Measurements from ENCODE around the gene LAMA2. TPM values are rescaled to one million over a fixed set of nuclear protein-coding genes. Genes with fewer than 3 reads are reported as not detected.

Gene LAMA2
- total RNA-seq, 1 experiment from 2014 or later, result 112 TPM

GRCh38 chr6:129179283-129179682, 296.3 kb downstream of the LAMA2 start:
- no peak for DNase-seq (ENCODE audit: low read depth)

GRCh38 chr6:129181001-129181400, 298.1 kb downstream of the LAMA2 start:
- peak; percentile 73 for DNase-seq (ENCODE audit: low read depth)

GRCh38 chr6:129183187-129183591, 300.3 kb downstream of the LAMA2 start:
- DNase-seq (ENCODE audit: low read depth), result no peak

- DNase-seq (ENCODE audit: low read depth), result peak; percentile 29
Measured at GRCh38 chr6:129183681-129184301, 300.9 kb downstream of the LAMA2 start.

GRCh38 chr6:129184324-129184723, 301.4 kb downstream of the LAMA2 start:
- DNase-seq (ENCODE audit: low read depth), result no peak

GRCh38 chr6:129184808-129185366, 301.9 kb downstream of the LAMA2 start:
- peak; percentile 54 for DNase-seq (ENCODE audit: low read depth)

GRCh38 chr6:129186988-129187387, 304.1 kb downstream of the LAMA2 start:
- DNase-seq (ENCODE audit: low read depth), result peak; percentile 95

GRCh38 chr6:129188306-129188705, 305.4 kb downstream of the LAMA2 start:
- DNase-seq (ENCODE audit: low read depth), result peak; percentile 12

GRCh38 chr6:129188795-129189194, 305.9 kb downstream of the LAMA2 start:
- no peak for DNase-seq (ENCODE audit: low read depth)

- DNase-seq (ENCODE audit: low read depth), result no peak
Measured at GRCh38 chr6:129189266-129189665, 306.3 kb downstream of the LAMA2 start.

- DNase-seq (ENCODE audit: low read depth), result no peak
Measured at GRCh38 chr6:129191235-129191634, 308.3 kb downstream of the LAMA2 start.

- no peak for DNase-seq (ENCODE audit: low read depth)
Measured at GRCh38 chr6:129192458-129192989, 309.6 kb downstream of the LAMA2 start.

GRCh38 chr6:129194306-129194941, 311.5 kb downstream of the LAMA2 start:
- DNase-seq (ENCODE audit: low read depth), result no peak

GRCh38 chr6:129195161-129195560, 312.2 kb downstream of the LAMA2 start:
- DNase-seq (ENCODE audit: low read depth), result no peak

GRCh38 chr6:129195643-129196042, 312.7 kb downstream of the LAMA2 start:
- DNase-seq (ENCODE audit: low read depth), result no peak

- DNase-seq (ENCODE audit: low read depth), result no peak
Measured at GRCh38 chr6:129197154-129197553, 314.2 kb downstream of the LAMA2 start.

- DNase-seq (ENCODE audit: low read depth), result no peak
Measured at GRCh38 chr6:129200151-129200550, 317.2 kb downstream of the LAMA2 start.

GRCh38 chr6:129203190-129203900, 320.4 kb downstream of the LAMA2 start:
- peak; percentile 29 for DNase-seq (ENCODE audit: low read depth)

- DNase-seq (ENCODE audit: low read depth), result no peak
Measured at GRCh38 chr6:129206821-129207220, 323.9 kb downstream of the LAMA2 start.

GRCh38 chr6:129207832-129208231, 324.9 kb downstream of the LAMA2 start:
- no peak for DNase-seq (ENCODE audit: low read depth)

GRCh38 chr6:129208415-129209034, 325.6 kb downstream of the LAMA2 start:
- no peak for DNase-seq (ENCODE audit: low read depth)

GRCh38 chr6:129209355-129209754, 326.4 kb downstream of the LAMA2 start:
- DNase-seq (ENCODE audit: low read depth), result no peak
